ENCODE measurements around the gene STX8. TPM values are rescaled to one million over a fixed set of nuclear protein-coding genes. Genes with fewer than 3 reads are reported as not detected.

The STX8 gene
- total RNA-seq, 2 experiments from 2014 or later: 84.8 to 91.7 TPM

DNA sequence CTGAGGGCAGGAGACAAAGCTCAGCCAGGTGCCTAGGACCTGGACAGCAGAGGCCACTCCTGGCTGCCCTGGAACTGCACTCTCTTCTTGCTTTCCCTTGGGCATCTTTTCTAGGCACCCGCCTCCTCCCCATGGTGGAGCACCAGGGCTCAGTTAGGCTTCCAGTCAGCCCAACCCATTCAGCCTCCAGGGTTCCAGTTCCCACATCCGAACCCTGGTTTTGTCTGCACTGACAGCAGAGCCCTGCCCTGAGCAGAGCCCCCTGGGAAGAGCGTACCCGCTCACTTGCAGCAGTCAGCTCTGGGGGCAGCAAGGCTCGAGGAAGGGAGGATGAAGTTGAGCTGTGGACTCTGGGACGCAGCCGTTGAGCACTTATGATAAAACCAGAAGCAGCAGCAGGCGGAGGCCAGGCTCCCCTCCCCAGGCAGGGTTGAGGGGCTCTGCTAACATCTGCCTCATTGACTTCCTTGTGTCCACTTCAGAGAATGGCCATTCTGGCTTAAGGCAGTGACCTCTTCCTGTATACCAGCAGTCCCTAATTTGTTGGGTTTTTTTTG lies 341.2 kb downstream of the STX8 start:
- CTCF ChIA-PET: no interaction called here
- no peak for DNase-seq
- POLR2A ChIA-PET: no interaction called here
- H3K27ac Mint-ChIP-seq: no peak overlapping the region
- H3K9me3 Mint-ChIP-seq: peaks cover 2% of the 10 kb centered on the region
- H3K4me1 Mint-ChIP-seq: peaks cover 9% of the 10 kb centered on the region
- H3K36me3 Mint-ChIP-seq (ENCODE audit: low read depth): no peaks in the 10 kb centered on the region
- H3K27me3 Mint-ChIP-seq: no peaks in the 10 kb centered on the region
- H3K4me3 Mint-ChIP-seq: no peak overlapping the region

DNA sequence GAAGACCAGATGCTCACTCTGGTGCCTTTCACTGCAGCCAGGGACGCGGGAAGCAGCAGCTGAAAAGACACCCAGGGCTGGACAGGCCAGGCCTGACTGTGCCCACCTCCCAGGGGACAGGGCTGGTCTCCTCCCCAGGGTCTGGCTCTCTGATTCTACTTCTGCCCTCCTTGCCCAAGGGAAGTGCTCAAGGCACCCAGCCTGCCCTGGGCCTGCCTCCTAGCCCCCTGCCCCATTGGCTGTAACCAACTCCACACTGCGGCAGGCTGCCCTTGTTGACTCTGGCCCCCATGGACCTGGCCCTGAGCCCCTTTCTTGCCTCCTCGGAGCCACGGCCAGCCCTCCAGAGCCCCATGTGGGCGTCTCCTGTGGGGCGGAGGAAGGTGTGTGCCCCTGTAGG lies 341.9 kb downstream of the STX8 start:
- CTCF ChIA-PET: no interaction called here

DNA sequence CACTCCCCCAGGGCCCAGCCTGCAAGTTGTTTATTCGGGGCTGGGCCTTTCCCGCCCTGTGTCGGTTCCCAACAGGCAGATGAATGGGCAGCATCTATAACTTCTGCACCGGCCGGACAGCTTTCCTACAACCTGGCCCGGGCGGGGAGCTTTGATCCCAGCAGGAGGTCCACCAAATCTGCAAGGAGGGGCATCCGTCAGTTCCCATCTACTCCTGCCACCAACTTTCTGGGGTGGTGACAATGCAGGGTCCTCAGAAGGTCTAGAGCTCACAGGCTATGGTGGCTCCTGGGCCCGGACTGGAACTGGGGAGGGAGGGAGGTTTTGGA lies 342.4 kb downstream of the STX8 start:
- Mint-ChIP-seq H3K36me3 (ENCODE audit: low read depth) (no peaks in the 10 kb centered on the region), H3K27ac (no peak overlapping the region), H3K27me3 (no peaks in the 10 kb centered on the region), H3K4me3 (no peak overlapping the region), H3K9me3 (peaks cover 2% of the 10 kb centered on the region), H3K4me1 (no peaks in the 10 kb centered on the region)
- no peak for DNase-seq
- CTCF ChIA-PET: no interaction called here
- POLR2A ChIA-PET: no interaction called here

More for the DNA sequence above, 341.9 kb downstream of the STX8 start:
- Mint-ChIP-seq H3K36me3 (ENCODE audit: low read depth) (no peaks in the 10 kb centered on the region), H3K4me3 (no peak overlapping the region), H3K9me3 (peaks cover 2% of the 10 kb centered on the region), H3K27me3 (no peaks in the 10 kb centered on the region), H3K4me1 (peaks cover 1% of the 10 kb centered on the region), H3K27ac (no peak overlapping the region)
- DNase-seq: no peak
- POLR2A ChIA-PET: no interaction called here

DNA sequence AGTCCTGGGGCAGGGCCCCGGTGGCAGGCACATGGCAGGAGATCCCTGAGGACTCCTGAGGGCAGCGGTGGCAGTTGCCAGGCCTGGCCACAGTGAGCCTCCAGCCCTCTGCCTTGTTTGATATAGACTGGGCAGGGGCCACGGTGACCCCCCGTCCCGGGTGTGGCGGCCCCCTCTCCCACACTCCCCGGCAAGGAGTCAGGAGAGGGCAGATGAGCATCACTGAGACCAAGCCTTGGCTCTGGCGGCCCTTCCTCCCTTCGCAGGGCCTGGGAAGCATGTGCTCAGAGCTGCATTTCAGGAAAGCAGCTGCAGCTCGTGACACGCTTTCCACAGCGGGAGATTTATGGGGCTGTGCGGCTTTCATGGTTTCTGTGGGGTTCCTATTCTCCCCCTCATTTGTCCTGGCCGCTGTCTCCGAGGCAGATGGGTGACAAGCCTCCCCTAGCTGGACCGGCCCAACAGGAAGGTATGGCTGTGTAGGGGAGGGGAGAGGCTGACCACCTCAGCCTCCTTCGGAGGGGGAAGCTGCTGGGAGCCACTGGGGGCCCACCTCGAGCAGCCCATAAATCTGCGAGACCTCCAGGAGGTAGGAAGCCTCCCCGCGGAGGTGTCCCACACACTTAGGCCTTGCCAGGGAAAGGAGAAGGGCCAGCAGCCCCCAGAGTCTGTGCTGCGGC lies 342.9 kb downstream of the STX8 start:
- H3K4me3 Mint-ChIP-seq: no peak overlapping the region

DNA sequence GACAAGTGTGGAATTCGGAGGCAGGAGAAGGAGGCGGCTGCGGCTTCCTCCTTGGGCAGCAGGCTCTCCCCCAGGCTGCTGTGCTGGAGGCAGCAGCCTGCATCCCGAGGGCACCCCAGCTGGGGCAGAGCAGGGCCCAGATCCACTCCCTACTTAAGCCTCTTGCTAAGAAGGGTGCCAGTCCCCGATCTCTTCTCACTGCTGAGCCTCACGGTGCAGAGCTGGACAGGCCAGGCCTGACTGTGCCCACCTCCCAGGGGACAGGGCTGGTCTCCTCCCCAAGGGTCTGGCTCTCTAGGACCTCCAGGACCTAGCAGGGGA lies 343.5 kb downstream of the STX8 start:
- Mint-ChIP-seq H3K27me3 (no peaks in the 10 kb centered on the region), H3K4me1 (no peaks in the 10 kb centered on the region), H3K9me3 (peaks cover 2% of the 10 kb centered on the region), H3K27ac (no peak overlapping the region), H3K36me3 (ENCODE audit: low read depth) (no peaks in the 10 kb centered on the region), H3K4me3 (no peak overlapping the region)
- DNase-seq: no peak
- POLR2A ChIA-PET: no interaction called here
- CTCF ChIA-PET: no interaction called here

More for the DNA sequence above, 342.9 kb downstream of the STX8 start:
- DNase-seq: no peak
- H3K27ac Mint-ChIP-seq: no peak overlapping the region
- H3K9me3 Mint-ChIP-seq: peaks cover 2% of the 10 kb centered on the region
- no peaks in the 10 kb centered on the region for H3K4me1 Mint-ChIP-seq
- H3K27me3 Mint-ChIP-seq: no peaks in the 10 kb centered on the region
- ChIA-PET CTCF (no interaction called here), POLR2A (no interaction called here)
- no peaks in the 10 kb centered on the region for H3K36me3 Mint-ChIP-seq (ENCODE audit: low read depth)

DNA sequence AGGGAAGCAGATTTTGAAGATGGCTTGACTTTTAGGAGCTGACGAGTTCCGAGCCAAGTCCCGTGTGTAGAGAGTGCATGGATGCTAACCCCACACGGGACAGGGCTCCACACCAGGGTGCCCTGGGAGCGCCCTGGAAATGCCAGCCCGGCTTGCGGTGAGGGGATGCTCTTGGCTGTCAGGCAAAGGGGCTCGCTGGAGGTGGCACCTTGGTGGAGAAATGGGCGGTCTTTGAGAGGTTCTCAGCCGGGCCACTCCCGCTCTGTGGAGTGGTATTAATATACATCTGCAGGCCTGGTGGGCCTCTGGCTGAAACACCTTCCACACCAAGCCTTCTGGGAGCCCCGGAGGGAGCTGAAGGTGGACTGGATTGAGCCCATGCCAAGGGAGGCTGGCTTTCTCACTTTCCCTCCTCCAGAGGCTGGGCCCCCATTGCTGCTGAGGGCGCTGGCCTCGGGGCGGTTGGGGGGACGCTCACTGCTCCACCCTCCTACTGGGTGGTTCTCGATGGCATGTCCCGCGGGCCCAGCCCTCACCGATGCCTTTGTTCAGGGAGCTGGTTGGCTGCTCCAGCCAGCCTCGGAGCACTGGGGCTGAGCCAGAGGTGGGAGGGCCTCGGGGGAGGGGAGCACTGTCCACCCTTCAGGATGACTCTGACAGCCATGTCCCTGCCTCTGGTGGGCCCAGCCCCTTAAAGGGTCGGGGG lies 344.0 kb downstream of the STX8 start:
- POLR2A ChIA-PET: no interaction called here
- Mint-ChIP-seq H3K27ac (no peak overlapping the region), H3K4me1 (peaks cover under 1% of the 10 kb centered on the region), H3K36me3 (ENCODE audit: low read depth) (no peaks in the 10 kb centered on the region), H3K4me3 (no peak overlapping the region), H3K9me3 (peaks cover 2% of the 10 kb centered on the region), H3K27me3 (no peaks in the 10 kb centered on the region)
- DNase-seq: no peak
- CTCF ChIA-PET: no interaction called here

DNA sequence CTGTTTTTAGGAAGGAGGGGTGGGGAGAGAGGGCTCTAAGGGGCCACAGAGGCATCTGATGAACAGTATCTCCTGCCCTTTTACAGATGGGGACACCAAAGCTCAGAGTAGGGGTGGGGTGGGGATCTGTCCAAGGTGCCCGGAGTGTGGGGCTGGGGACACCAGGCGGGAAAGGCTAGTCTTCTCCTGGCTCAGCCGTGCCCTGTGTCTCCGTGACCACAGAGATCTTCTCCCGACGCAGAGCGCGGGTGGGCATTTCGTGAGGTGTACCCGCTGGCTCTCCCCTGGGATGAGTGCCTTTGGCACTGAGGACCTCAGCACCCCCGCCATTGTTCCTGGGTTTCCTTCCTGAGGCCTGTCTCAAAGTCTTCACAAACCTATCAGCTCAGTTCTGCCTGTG lies 344.8 kb downstream of the STX8 start:
- ChIA-PET POLR2A (no interaction called here), CTCF (no interaction called here)
- DNase-seq: no peak
- no peak overlapping the region for H3K4me3 Mint-ChIP-seq
- peaks cover 2% of the 10 kb centered on the region for H3K9me3 Mint-ChIP-seq
- no peaks in the 10 kb centered on the region for H3K36me3 Mint-ChIP-seq (ENCODE audit: low read depth)
- no peak overlapping the region for H3K27ac Mint-ChIP-seq
- peaks cover 3% of the 10 kb centered on the region for H3K4me1 Mint-ChIP-seq
- no peaks in the 10 kb centered on the region for H3K27me3 Mint-ChIP-seq

DNA sequence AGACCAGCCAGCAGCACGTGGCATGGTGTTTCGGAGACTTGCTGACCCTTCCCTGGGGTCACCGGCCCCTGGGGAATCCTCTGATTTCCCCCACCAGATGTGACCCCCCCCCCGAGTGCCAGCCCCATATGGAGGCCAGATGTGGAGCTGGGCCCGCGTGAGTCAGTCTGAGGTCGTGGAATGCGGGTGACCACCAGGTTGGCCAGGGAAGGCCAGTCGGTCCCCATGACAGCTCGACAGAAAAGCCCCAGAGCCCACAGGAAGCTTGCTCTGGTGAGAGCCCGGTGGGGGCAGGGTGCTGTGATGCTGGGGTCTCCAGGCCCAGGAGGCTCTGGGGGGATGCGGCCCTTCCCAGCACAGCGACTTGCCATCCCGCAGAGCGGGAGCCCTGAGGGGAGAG lies 345.3 kb downstream of the STX8 start:
- ChIA-PET CTCF (no interaction called here), POLR2A (no interaction called here)
- Mint-ChIP-seq H3K27me3 (no peaks in the 10 kb centered on the region), H3K36me3 (ENCODE audit: low read depth) (no peaks in the 10 kb centered on the region), H3K27ac (no peak overlapping the region), H3K9me3 (peaks cover 2% of the 10 kb centered on the region), H3K4me3 (no peak overlapping the region), H3K4me1 (peaks cover 3% of the 10 kb centered on the region)
- no peak for DNase-seq

DNA sequence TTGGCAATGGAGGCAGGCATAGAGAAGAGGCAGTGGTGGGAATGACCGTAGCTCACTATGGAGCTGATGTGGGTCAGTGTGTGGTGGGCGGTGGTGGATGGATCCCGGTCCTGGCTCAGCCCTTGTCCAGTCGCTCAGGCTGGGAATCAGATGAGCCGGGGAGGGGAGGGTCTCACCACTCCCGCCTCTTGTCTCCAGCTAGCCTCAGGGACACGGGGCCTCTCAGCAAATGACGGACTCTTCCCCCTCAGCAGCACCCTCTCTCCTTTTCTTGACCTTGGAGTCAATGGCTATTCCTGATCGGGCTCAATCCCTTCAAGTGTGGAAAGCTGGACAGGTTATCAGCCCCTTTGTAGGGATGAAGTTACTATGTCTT lies 345.8 kb downstream of the STX8 start:
- Mint-ChIP-seq H3K9me3 (no peaks in the 10 kb centered on the region), H3K27ac (no peak overlapping the region), H3K36me3 (ENCODE audit: low read depth) (no peaks in the 10 kb centered on the region), H3K27me3 (no peaks in the 10 kb centered on the region), H3K4me1 (peaks cover 3% of the 10 kb centered on the region), H3K4me3 (no peak overlapping the region)
- DNase-seq: no peak
- POLR2A ChIA-PET: no interaction called here
- CTCF ChIA-PET: no interaction called here

DNA sequence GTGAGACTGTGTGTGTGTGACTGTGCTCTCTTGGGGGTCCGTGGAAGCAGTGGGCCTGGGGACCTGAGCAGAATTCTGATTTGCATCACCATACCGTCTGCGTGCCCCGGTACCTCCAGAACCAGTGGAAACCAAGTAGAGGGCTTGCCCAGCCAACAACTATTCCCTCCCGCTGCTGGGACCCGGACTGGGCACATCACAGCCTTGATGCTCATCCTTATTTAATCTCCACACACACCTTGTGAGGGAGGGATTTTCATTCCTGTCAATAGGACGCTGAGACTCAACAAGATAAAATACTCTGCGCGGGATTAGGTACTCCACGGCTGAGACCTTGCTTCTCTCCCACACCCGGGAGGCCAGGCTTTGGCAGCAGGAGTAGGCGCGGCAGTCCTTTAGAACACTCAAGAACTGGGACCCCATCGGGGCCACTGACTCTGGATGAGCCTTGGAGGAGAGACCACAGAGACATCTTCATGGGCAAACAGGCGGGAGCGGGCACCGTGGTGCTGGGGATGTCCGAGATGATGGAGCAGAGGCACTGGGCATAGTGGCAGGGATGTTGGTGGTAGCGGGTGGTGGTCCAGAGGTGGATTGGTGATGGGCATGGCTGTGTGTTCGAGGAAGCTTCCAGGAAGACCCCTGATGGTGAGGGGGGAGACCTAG lies 346.3 kb downstream of the STX8 start:
- no peak for DNase-seq
- H3K4me3 Mint-ChIP-seq: no peak overlapping the region
- H3K4me1 Mint-ChIP-seq: peaks cover 3% of the 10 kb centered on the region
- ChIA-PET POLR2A (no interaction called here), CTCF (no interaction called here)
- no peaks in the 10 kb centered on the region for H3K9me3 Mint-ChIP-seq
- no peaks in the 10 kb centered on the region for H3K27me3 Mint-ChIP-seq
- H3K36me3 Mint-ChIP-seq (ENCODE audit: low read depth): no peaks in the 10 kb centered on the region
- no peak overlapping the region for H3K27ac Mint-ChIP-seq

DNA sequence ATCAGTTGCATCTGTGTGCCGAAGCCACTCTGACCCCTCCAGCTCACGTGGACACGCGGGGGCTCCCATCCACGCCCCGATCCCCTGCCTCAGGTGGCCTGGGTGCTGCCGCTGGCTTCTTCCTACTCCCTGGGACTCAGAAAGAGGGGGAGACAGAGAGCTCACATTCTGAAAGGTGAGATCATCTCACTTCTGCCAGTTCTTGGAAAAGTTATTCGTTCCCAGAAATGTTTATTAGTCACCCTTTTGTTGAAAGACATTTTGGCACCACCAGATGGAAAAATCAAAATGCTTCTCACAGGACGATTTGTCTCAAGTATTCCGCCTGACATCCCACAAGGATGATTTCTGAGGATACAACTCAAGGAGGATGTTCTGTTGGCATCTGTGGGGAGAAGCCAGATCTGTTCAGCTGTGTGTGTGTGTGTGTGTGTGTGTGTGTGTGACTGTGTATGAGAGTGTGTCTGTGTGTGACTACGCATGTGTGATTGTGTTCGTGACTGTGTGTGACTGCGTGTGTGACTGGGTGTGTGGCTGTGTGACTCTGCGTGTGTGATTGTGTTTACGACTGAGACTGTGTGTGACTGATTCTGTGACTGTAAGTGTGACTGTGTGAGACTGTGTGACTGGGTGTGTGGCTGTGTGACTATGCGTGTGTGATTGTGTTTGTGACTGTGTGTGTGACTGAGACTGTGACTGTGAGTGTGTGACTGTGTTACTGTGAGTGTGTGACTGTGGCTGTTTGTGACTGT lies 347.0 kb downstream of the STX8 start:
- DNase-seq: no peak
- Mint-ChIP-seq H3K4me3 (no peak overlapping the region), H3K27ac (no peak overlapping the region), H3K4me1 (peaks cover 3% of the 10 kb centered on the region), H3K9me3 (no peaks in the 10 kb centered on the region), H3K36me3 (ENCODE audit: low read depth) (no peaks in the 10 kb centered on the region), H3K27me3 (no peaks in the 10 kb centered on the region)
- CTCF ChIA-PET: interaction anchor here (0.6 kb wide), 1 partner anchor 842 kb away, joined by 4 read pairs; no protein-coding TSS in a partner anchor
- POLR2A ChIA-PET: no interaction called here

DNA sequence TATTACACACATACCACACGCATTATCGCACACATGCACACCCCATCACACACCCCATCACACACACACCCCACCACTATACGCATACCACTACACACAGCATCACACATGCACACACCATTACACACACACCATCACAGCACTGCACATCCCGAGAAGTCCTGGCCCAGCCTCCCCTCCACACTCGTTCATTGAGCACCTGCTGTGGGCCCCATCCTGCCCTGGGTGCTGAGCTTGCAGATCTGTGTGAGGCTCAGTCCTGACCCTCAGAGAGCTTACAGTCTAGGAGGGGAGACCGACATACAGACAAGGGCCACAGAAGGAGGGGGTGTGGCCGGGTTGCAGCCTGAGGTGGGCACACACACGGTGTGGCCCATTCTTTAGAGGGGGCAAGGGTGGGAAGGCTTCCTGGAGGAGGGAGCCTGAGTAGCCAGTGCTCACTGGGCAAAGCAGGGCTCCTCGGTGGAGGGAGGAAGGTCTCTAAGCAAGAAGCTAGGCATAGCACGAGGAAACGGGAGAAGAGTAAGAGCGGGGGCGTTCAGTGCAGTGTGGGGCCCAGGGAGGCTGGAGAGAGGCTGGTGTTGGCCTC lies 347.7 kb downstream of the STX8 start:
- CTCF ChIA-PET: interaction anchor here (0.6 kb wide), 1 partner anchor 841 kb away, joined by 4 read pairs; no protein-coding TSS in a partner anchor
- H3K4me3 Mint-ChIP-seq: no peak overlapping the region

DNA sequence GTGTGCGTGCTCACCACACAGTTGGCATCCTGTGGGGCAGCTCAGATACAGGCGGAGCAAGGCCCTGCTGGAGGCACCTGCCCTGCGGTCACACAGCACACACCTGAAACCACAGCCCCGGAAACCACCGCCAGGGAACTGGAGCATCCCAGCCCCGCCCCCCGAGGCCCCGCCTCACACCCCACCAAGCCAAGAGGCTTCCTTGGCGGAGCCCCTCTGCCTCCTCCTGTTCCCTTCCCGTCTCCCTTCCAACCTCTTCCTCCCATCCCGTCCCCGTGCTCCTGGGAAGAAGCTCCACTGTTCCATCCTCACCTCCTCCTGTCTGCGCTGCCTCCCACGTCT lies 348.9 kb downstream of the STX8 start:
- no peak overlapping the region for H3K27ac Mint-ChIP-seq
- H3K4me3 Mint-ChIP-seq: no peak overlapping the region
- H3K4me1 Mint-ChIP-seq: peaks cover 3% of the 10 kb centered on the region
- H3K36me3 Mint-ChIP-seq (ENCODE audit: low read depth): no peaks in the 10 kb centered on the region
- H3K27me3 Mint-ChIP-seq: no peaks in the 10 kb centered on the region
- POLR2A ChIA-PET: interaction anchor here (0.6 kb wide), 1 partner anchor 9 kb away, joined by 3 read pairs; no protein-coding TSS in a partner anchor
- CTCF ChIA-PET: no interaction called here
- no peaks in the 10 kb centered on the region for H3K9me3 Mint-ChIP-seq
- DNase-seq: peak; percentile 62

More for the DNA sequence above, 347.7 kb downstream of the STX8 start:
- POLR2A ChIA-PET: no interaction called here
- Mint-ChIP-seq H3K36me3 (ENCODE audit: low read depth) (no peaks in the 10 kb centered on the region), H3K27ac (no peak overlapping the region), H3K9me3 (no peaks in the 10 kb centered on the region), H3K27me3 (no peaks in the 10 kb centered on the region), H3K4me1 (peaks cover 3% of the 10 kb centered on the region)
- DNase-seq: no peak
